Astrocyte (in vitro differentiated cells and primary cell): Measurements from ENCODE around the gene TMEM132C. TPM values are rescaled to one million over a fixed set of nuclear protein-coding genes. Genes with fewer than 3 reads are reported as not detected.

ENCODE experiments used
- DNase-seq: peaks from one replicate; pipeline ENCODE4 v3.0.0-alpha.2; 2010; ENCODE audit warnings: low read depth
- FAIRE-seq: peaks from 2 replicates; lab custom pipeline; 2011; peaks lifted over from hg19 to GRCh38; lab: Jason Lieb, UNC
- H2AFZ ChIP-seq: 2 replicates; pipeline ENCODE4 v1.6.0; 2012; ENCODE audit warnings: low read depth, low read length, inconsistent platforms
- H3K27ac ChIP-seq: 2 replicates; pipeline ENCODE4 v1.5.1; 2011; ENCODE audit warnings: low read depth, low read length, inconsistent platforms
- H3K27me3 ChIP-seq: 2 replicates; pipeline ENCODE4 v1.6.0; 2011; ENCODE audit warnings: low read length, inconsistent platforms; ENCODE audit not compliant: insufficient read depth
- H3K36me3 ChIP-seq: 2 replicates; pipeline ENCODE4 v1.5.1; 2011; ENCODE audit warnings: low read length, inconsistent platforms; ENCODE audit not compliant: insufficient read depth
- H3K4me1 ChIP-seq: 2 replicates; pipeline ENCODE4 v1.5.1; 2011; ENCODE audit warnings: low read length, inconsistent platforms; ENCODE audit not compliant: insufficient read depth
- H3K4me2 ChIP-seq: 2 replicates; pipeline ENCODE4 v1.6.0; 2012; ENCODE audit warnings: low read length, inconsistent platforms
- H3K4me3 ChIP-seq: 2 replicates; pipeline ENCODE4 v1.5.1; 2011; ENCODE audit warnings: low read depth, mild to moderate bottlenecking, low read length, inconsistent platforms; ENCODE audit not compliant: insufficient read depth
- H3K79me2 ChIP-seq: 2 replicates; pipeline ENCODE4 v1.6.0; 2012; ENCODE audit warnings: mild to moderate bottlenecking, low read length, inconsistent platforms; ENCODE audit not compliant: insufficient read depth
- H3K9ac ChIP-seq: 2 replicates; pipeline ENCODE4 v1.6.0; 2012; ENCODE audit warnings: mild to moderate bottlenecking, low read length, inconsistent platforms
- H3K9me3 ChIP-seq: 2 replicates; pipeline ENCODE4 v1.5.1; 2012; ENCODE audit warnings: low read depth, mild to moderate bottlenecking, low read length, inconsistent platforms; ENCODE audit not compliant: insufficient read depth
- H4K20me1 ChIP-seq: 2 replicates; pipeline ENCODE4 v1.6.0; 2012; ENCODE audit warnings: low read length, inconsistent platforms; ENCODE audit not compliant: insufficient read depth
- H3K27ac Mint-ChIP-seq: one replicate; pipeline ENCODE4 v1.8.0; 2021; ENCODE audit warnings: mild to moderate bottlenecking, mixed read lengths; ENCODE audit not compliant: unreplicated experiment
- H3K27me3 Mint-ChIP-seq: one replicate; pipeline ENCODE4 v1.8.0; 2021; ENCODE audit warnings: low read depth, mixed read lengths; ENCODE audit not compliant: unreplicated experiment
- H3K36me3 Mint-ChIP-seq: one replicate; pipeline ENCODE4 v1.8.0; 2021; ENCODE audit warnings: low read depth, mixed read lengths; ENCODE audit not compliant: unreplicated experiment
- H3K4me1 Mint-ChIP-seq: one replicate; pipeline ENCODE4 v1.8.0; 2021; ENCODE audit warnings: low read depth, mixed read lengths; ENCODE audit not compliant: unreplicated experiment
- H3K4me3 Mint-ChIP-seq: one replicate; pipeline ENCODE4 v1.8.0; 2021; ENCODE audit warnings: mild to moderate bottlenecking, moderate library complexity, mixed read lengths; ENCODE audit not compliant: unreplicated experiment
- H3K9me3 Mint-ChIP-seq: one replicate; pipeline ENCODE4 v1.8.0; 2021; ENCODE audit warnings: mild to moderate bottlenecking, mixed read lengths; ENCODE audit not compliant: unreplicated experiment
- EZH2 ChIP-seq: IDR thresholded peaks from 2 replicates; pipeline ENCODE4 v1.6.1; 2012; ENCODE audit warnings: mild to moderate bottlenecking, low read length, inconsistent platforms; ENCODE audit not compliant: insufficient read depth
- total RNA-seq: library from RNA; stranded (reverse); gene quantifications from 2 replicates; pipeline ENCODE4 v1.2.1, GENCODE V29; 2021
- TF ChIP-seq, protein P1 (sequence below): IDR thresholded peaks from 2 replicates; pipeline ENCODE4 v1.5.1; 2011; ENCODE audit warnings: low read depth, mild to moderate bottlenecking, inconsistent platforms, low read length, moderate library complexity; ENCODE audit not compliant: insufficient read depth

TMEM132C gene
- total RNA-seq, 1 donor from 2014 or later, result not detected

DNA sequence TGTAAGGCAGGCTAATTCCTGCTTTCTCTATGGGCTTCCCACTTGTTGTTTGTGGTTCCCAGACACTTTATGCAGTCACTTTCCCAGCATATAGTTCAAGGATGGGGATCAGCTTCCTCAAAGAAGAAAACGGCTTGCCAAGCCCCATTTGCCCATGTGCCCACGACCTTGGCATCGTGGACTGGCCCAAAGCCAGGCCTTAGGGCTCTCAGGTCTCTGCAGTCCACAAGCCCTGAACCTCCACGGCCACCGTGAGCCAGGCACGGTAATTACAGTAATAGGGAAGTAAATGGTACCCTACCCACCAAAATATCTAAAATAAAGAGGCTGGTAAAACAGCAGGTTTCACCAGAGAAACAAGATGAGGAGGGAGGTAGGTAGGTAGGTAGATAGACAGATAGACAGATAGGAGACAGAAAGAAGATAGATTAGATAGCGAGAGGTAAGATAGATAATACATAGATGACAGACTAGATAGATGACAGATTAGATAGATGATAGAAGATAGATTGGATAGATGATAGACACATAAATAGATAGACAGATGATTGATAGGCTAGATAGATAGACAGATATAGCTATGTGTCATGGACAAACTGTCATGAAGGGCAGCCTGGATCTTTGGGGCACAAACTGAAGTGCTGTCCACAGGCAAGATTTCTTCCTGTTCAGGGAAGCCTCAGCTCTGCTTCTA is 393.7 kb downstream of the TMEM132C start:
- no peak overlapping the region for H3K4me3 Mint-ChIP-seq
- Histone ChIP-seq H3K36me3 (no peaks in the 10 kb centered on the region), H3K4me2 (no peak overlapping the region), H3K79me2 (no peaks in the 10 kb centered on the region), H3K27ac (no peak overlapping the region), H3K4me3 (no peak overlapping the region), H2AFZ (no peak overlapping the region), H4K20me1 (no peaks in the 10 kb centered on the region), H3K27me3 (no peaks in the 10 kb centered on the region), H3K9ac (no peak overlapping the region), H3K4me1 (no peaks in the 10 kb centered on the region), H3K9me3 (peaks cover 12% of the 10 kb centered on the region)
- no peaks in the 10 kb centered on the region for H3K36me3 Mint-ChIP-seq
- H3K4me1 Mint-ChIP-seq, result no peaks in the 10 kb centered on the region
- H3K9me3 Mint-ChIP-seq, result peaks cover 14% of the 10 kb centered on the region
- no peak overlapping the region for H3K27ac Mint-ChIP-seq
- no peak for FAIRE-seq
- TF ChIP-seq, protein P1, sequence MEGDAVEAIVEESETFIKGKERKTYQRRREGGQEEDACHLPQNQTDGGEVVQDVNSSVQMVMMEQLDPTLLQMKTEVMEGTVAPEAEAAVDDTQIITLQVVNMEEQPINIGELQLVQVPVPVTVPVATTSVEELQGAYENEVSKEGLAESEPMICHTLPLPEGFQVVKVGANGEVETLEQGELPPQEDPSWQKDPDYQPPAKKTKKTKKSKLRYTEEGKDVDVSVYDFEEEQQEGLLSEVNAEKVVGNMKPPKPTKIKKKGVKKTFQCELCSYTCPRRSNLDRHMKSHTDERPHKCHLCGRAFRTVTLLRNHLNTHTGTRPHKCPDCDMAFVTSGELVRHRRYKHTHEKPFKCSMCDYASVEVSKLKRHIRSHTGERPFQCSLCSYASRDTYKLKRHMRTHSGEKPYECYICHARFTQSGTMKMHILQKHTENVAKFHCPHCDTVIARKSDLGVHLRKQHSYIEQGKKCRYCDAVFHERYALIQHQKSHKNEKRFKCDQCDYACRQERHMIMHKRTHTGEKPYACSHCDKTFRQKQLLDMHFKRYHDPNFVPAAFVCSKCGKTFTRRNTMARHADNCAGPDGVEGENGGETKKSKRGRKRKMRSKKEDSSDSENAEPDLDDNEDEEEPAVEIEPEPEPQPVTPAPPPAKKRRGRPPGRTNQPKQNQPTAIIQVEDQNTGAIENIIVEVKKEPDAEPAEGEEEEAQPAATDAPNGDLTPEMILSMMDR, result no peak
- no peak for TF ChIP-seq EZH2
- DNase-seq, result no peak
- no peaks in the 10 kb centered on the region for H3K27me3 Mint-ChIP-seq

DNA sequence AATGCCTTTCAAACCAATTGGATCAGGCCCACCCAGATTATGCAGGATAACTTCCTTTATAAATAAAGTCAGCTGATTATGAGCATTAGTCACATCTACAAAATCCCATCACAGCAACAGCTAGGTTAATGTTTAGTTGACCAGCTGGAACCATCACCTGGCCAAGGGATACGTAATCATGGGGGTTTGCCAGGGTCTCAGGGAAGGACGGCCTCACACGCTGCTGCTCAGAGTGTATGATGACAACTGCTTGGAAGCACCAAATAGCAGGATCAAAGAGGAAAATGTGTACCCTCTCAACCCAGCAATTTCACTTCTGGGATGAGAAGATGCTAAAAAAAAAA is 394.2 kb downstream of the TMEM132C start:
- no peaks in the 10 kb centered on the region for H3K4me1 Mint-ChIP-seq
- peaks cover 14% of the 10 kb centered on the region for H3K9me3 Mint-ChIP-seq
- H3K4me2 ChIP-seq, result no peak overlapping the region
- no peaks in the 10 kb centered on the region for H4K20me1 ChIP-seq
- no peak overlapping the region for H2AFZ ChIP-seq
- H3K9me3 ChIP-seq, result peaks cover 16% of the 10 kb centered on the region
- DNase-seq, result no peak
- no peaks in the 10 kb centered on the region for H3K79me2 ChIP-seq
- H3K9ac ChIP-seq, result no peak overlapping the region
- no peaks in the 10 kb centered on the region for H3K27me3 ChIP-seq
- H3K4me1 ChIP-seq, result no peaks in the 10 kb centered on the region
- FAIRE-seq, result no peak
- no peak overlapping the region for H3K4me3 Mint-ChIP-seq
- no peaks in the 10 kb centered on the region for H3K36me3 ChIP-seq
- H3K27ac ChIP-seq, result no peak overlapping the region
- H3K27me3 Mint-ChIP-seq, result no peaks in the 10 kb centered on the region
- H3K36me3 Mint-ChIP-seq, result no peaks in the 10 kb centered on the region
- no peak overlapping the region for H3K27ac Mint-ChIP-seq
- TF ChIP-seq EZH2, result no peak
- TF ChIP-seq, protein P1, result no peak
- no peak overlapping the region for H3K4me3 ChIP-seq

DNA sequence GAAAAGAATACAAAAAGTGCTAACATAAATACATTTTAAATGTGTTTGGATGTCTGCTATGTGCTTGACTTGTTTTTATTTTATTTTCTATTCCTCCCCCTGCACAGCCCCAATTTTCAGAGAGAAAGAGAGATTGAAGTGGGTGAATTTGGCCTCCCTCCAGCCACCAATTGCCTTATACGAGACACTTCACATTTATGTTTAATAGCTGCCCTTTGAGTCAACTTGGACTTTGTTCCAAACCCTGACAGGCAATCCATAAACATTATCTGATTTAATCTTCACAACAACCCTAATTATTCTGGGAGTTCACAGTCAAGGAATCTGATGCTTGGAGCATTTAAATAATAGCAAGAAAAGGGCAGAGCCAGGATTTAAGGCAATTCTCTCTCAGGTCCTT is 395.1 kb downstream of the TMEM132C start:
- no peak overlapping the region for H3K4me3 Mint-ChIP-seq
- no peak overlapping the region for H3K4me2 ChIP-seq
- H3K9ac ChIP-seq, result no peak overlapping the region

More for the DNA sequence above, 395.1 kb downstream of the TMEM132C start:
- Histone ChIP-seq H3K36me3 (no peaks in the 10 kb centered on the region), H3K4me3 (no peak overlapping the region), H3K27ac (no peak overlapping the region), H3K9me3 (peaks cover 16% of the 10 kb centered on the region), H3K79me2 (no peaks in the 10 kb centered on the region), H2AFZ (no peak overlapping the region), H3K4me1 (no peaks in the 10 kb centered on the region), H4K20me1 (no peaks in the 10 kb centered on the region), H3K27me3 (no peaks in the 10 kb centered on the region)
- no peak for TF ChIP-seq EZH2
- TF ChIP-seq, protein P1, result no peak
- FAIRE-seq (no peak), DNase-seq (no peak)
- Mint-ChIP-seq H3K27me3 (no peaks in the 10 kb centered on the region), H3K27ac (no peak overlapping the region), H3K4me1 (no peaks in the 10 kb centered on the region), H3K9me3 (peaks cover 14% of the 10 kb centered on the region), H3K36me3 (no peaks in the 10 kb centered on the region)
